ENCODE results near the gene C1QTNF1. TPM values are rescaled to one million over a fixed set of nuclear protein-coding genes. Genes with fewer than 3 reads are reported as not detected.

Gene C1QTNF1
- total and polyA plus RNA-seq, 4 donors = 98.8 to 439 (median 259) TPM

- Histone ChIP-seq H3K27me3 (ENCODE audit: control insufficient read depth in 1 of 2, insufficient read depth in 2 of 2, low read length in 1 of 2) (no peaks in the 10 kb centered on the region), H3K27ac (ENCODE audit: low read depth in 1 of 2, low read length in 2 of 2) (no peak overlapping the region), H3K4me3 (ENCODE audit: low read length in 2 of 2) (no peak overlapping the region), H3K4me1 (ENCODE audit: control insufficient read depth in 1 of 2, insufficient read depth in 2 of 2, low read length in 2 of 2) (no peaks in the 10 kb centered on the region), H3K9me3 (ENCODE audit: control insufficient read depth, low read length) (no peaks in the 10 kb centered on the region), H3K36me3 (ENCODE audit: control insufficient read depth in 1 of 2, insufficient read depth in 2 of 2, low read length in 1 of 2) (peaks cover 4 to 6% of the 10 kb centered on the region in 2 donors)
- ATAC-seq (ENCODE audit: low FRiP score) (no peak), DNase-seq (peak in 1 of 2 donors; percentile 75)
- intact Hi-C loops (cut with DNase I) = no loop called here
- WGBS, 2 donors = 90 to 92% methylated on average over 30 of the region's 30 CpGs
Measured at GRCh38 chr17:79085154-79085920, 61.4 kb downstream of the C1QTNF1 start.

GRCh38 chr17:79085921-79086551 lies 62.1 kb downstream of the C1QTNF1 start:
- ATAC-seq (ENCODE audit: low FRiP score) = no peak
- H3K36me3 ChIP-seq (ENCODE audit: control insufficient read depth in 1 of 2, insufficient read depth in 2 of 2, low read length in 1 of 2) = peaks cover 4 to 6% of the 10 kb centered on the region in 2 donors
- intact Hi-C loops (cut with DNase I) = loop anchor here in 1 of 2 donors (2.0 kb wide), 1 partner anchor 307 kb away; no protein-coding TSS in a partner anchor

GRCh38 chr17:79086609-79087427 lies 62.8 kb downstream of the C1QTNF1 start:
- no peaks in the 10 kb centered on the region for H3K9me3 ChIP-seq (ENCODE audit: control insufficient read depth, low read length)
- no peak overlapping the region for H3K27ac ChIP-seq (ENCODE audit: low read depth in 1 of 2, low read length in 2 of 2)
- H3K4me3 ChIP-seq (ENCODE audit: low read length in 2 of 2) = no peak overlapping the region
- H3K4me1 ChIP-seq (ENCODE audit: control insufficient read depth in 1 of 2, insufficient read depth in 2 of 2, low read length in 2 of 2) = no peaks in the 10 kb centered on the region
- H3K27me3 ChIP-seq (ENCODE audit: control insufficient read depth in 1 of 2, insufficient read depth in 2 of 2, low read length in 1 of 2) = no peaks in the 10 kb centered on the region
- peaks cover 4 to 6% of the 10 kb centered on the region in 2 donors for H3K36me3 ChIP-seq (ENCODE audit: control insufficient read depth in 1 of 2, insufficient read depth in 2 of 2, low read length in 1 of 2)
- DNase-seq = peak in 1 of 2 donors; percentile 63
- WGBS, 2 donors = 79% methylated on average over 31 to 33 of the region's 33 CpGs
- ATAC-seq (ENCODE audit: low FRiP score) = no peak
- intact Hi-C loops (cut with DNase I) = loop anchor here in 1 of 2 donors (2.0 kb wide), 1 partner anchor 306 kb away; no protein-coding TSS in a partner anchor

More at GRCh38 chr17:79085921-79086551, 62.1 kb downstream of the C1QTNF1 start:
- Histone ChIP-seq H3K4me3 (ENCODE audit: low read length in 2 of 2) (no peak overlapping the region), H3K27me3 (ENCODE audit: control insufficient read depth in 1 of 2, insufficient read depth in 2 of 2, low read length in 1 of 2) (no peaks in the 10 kb centered on the region), H3K9me3 (ENCODE audit: control insufficient read depth, low read length) (no peaks in the 10 kb centered on the region), H3K4me1 (ENCODE audit: control insufficient read depth in 1 of 2, insufficient read depth in 2 of 2, low read length in 2 of 2) (no peaks in the 10 kb centered on the region), H3K27ac (ENCODE audit: low read depth in 1 of 2, low read length in 2 of 2) (no peak overlapping the region)
- WGBS, 2 donors = 92 to 93% methylated on average over 28 of the region's 28 CpGs
- DNase-seq = peak in 1 of 2 donors; percentile 74

- Histone ChIP-seq H3K27me3 (ENCODE audit: control insufficient read depth in 1 of 2, insufficient read depth in 2 of 2, low read length in 1 of 2) (no peaks in the 10 kb centered on the region), H3K36me3 (ENCODE audit: control insufficient read depth in 1 of 2, insufficient read depth in 2 of 2, low read length in 1 of 2) (peaks cover 4 to 6% of the 10 kb centered on the region in 2 donors), H3K4me3 (ENCODE audit: low read length in 2 of 2) (no peak overlapping the region), H3K9me3 (ENCODE audit: control insufficient read depth, low read length) (no peaks in the 10 kb centered on the region), H3K27ac (ENCODE audit: low read depth in 1 of 2, low read length in 2 of 2) (no peak overlapping the region), H3K4me1 (ENCODE audit: control insufficient read depth in 1 of 2, insufficient read depth in 2 of 2, low read length in 2 of 2) (no peaks in the 10 kb centered on the region)
- intact Hi-C loops (cut with DNase I) = loop anchor here (2.0 kb wide), 1 partner anchor 305 kb away; no protein-coding TSS in a partner anchor
- ATAC-seq (ENCODE audit: low FRiP score) (peak; percentile 82), DNase-seq (peak; percentile 69 to 93)
- WGBS, 2 donors = 44% methylated on average over 12 of the region's 12 CpGs
Measured at GRCh38 chr17:79087428-79088143, 63.6 kb downstream of the C1QTNF1 start.

- H3K4me1 ChIP-seq (ENCODE audit: control insufficient read depth in 1 of 2, insufficient read depth in 2 of 2, low read length in 2 of 2) = no peaks in the 10 kb centered on the region
- H3K27me3 ChIP-seq (ENCODE audit: control insufficient read depth in 1 of 2, insufficient read depth in 2 of 2, low read length in 1 of 2) = no peaks in the 10 kb centered on the region
- ATAC-seq (ENCODE audit: low FRiP score) = no peak
- no peak for DNase-seq
- intact Hi-C loops (cut with DNase I) = loop anchor here in 1 of 2 donors (2.0 kb wide), 1 partner anchor 304 kb away; no protein-coding TSS in a partner anchor
- WGBS, 2 donors = 93 to 96% methylated on average over 26 of the region's 26 CpGs
- H3K27ac ChIP-seq (ENCODE audit: low read depth in 1 of 2, low read length in 2 of 2) = no peak overlapping the region
- peaks cover 4 to 6% of the 10 kb centered on the region in 2 donors for H3K36me3 ChIP-seq (ENCODE audit: control insufficient read depth in 1 of 2, insufficient read depth in 2 of 2, low read length in 1 of 2)
- no peaks in the 10 kb centered on the region for H3K9me3 ChIP-seq (ENCODE audit: control insufficient read depth, low read length)
- H3K4me3 ChIP-seq (ENCODE audit: low read length in 2 of 2) = no peak overlapping the region
Measured at GRCh38 chr17:79088247-79088996, 64.5 kb downstream of the C1QTNF1 start.

- H3K27me3 ChIP-seq (ENCODE audit: control insufficient read depth in 1 of 2, insufficient read depth in 2 of 2, low read length in 1 of 2) = no peaks in the 10 kb centered on the region
- no peaks in the 10 kb centered on the region for H3K4me1 ChIP-seq (ENCODE audit: control insufficient read depth in 1 of 2, insufficient read depth in 2 of 2, low read length in 2 of 2)
- DNase-seq (no peak), ATAC-seq (ENCODE audit: low FRiP score) (no peak)
- no peaks in the 10 kb centered on the region for H3K9me3 ChIP-seq (ENCODE audit: control insufficient read depth, low read length)
- H3K4me3 ChIP-seq (ENCODE audit: low read length in 2 of 2) = no peak overlapping the region
- intact Hi-C loops (cut with DNase I) = loop anchor here in 1 of 2 donors (2.0 kb wide), 1 partner anchor 304 kb away; no protein-coding TSS in a partner anchor
- peaks cover 4 to 6% of the 10 kb centered on the region in 2 donors for H3K36me3 ChIP-seq (ENCODE audit: control insufficient read depth in 1 of 2, insufficient read depth in 2 of 2, low read length in 1 of 2)
- no peak overlapping the region for H3K27ac ChIP-seq (ENCODE audit: low read depth in 1 of 2, low read length in 2 of 2)
- WGBS, 2 donors = 64 to 66% methylated on average over 8 of the region's 8 CpGs
Measured at GRCh38 chr17:79088997-79089328, 65.0 kb downstream of the C1QTNF1 start.

GRCh38 chr17:79089720-79090442 lies 65.9 kb downstream of the C1QTNF1 start:
- DNase-seq (no peak), ATAC-seq (ENCODE audit: low FRiP score) (no peak)
- Histone ChIP-seq H3K27me3 (ENCODE audit: control insufficient read depth in 1 of 2, insufficient read depth in 2 of 2, low read length in 1 of 2) (no peaks in the 10 kb centered on the region), H3K4me3 (ENCODE audit: low read length in 2 of 2) (no peak overlapping the region), H3K36me3 (ENCODE audit: control insufficient read depth in 1 of 2, insufficient read depth in 2 of 2, low read length in 1 of 2) (peaks cover 0 to 6% of the 10 kb centered on the region in 2 donors), H3K27ac (ENCODE audit: low read depth in 1 of 2, low read length in 2 of 2) (no peak overlapping the region), H3K4me1 (ENCODE audit: control insufficient read depth in 1 of 2, insufficient read depth in 2 of 2, low read length in 2 of 2) (no peaks in the 10 kb centered on the region), H3K9me3 (ENCODE audit: control insufficient read depth, low read length) (no peaks in the 10 kb centered on the region)
- WGBS, 2 donors = 53 to 63% methylated on average over 28 to 31 of the region's 31 CpGs
- intact Hi-C loops (cut with DNase I) = loop anchor here in 1 of 2 donors (2.0 kb wide), 1 partner anchor 303 kb away; no protein-coding TSS in a partner anchor

Data from aorta (tissue), 5 donors.